GM18909 (cell line): ENCODE data around the gene COL1A2.

Experiments
- ATAC-seq: cut with Tn5 transposase; IDR thresholded peaks from one replicate; pipeline ENCODE4 v1.9.1; 2021; ENCODE audit warnings: mild to moderate bottlenecking; ENCODE audit not compliant: unreplicated experiment, poor library complexity

The COL1A2 gene

GRCh38 chr7:94431619-94432280 is 37.1 kb downstream of the COL1A2 start:
- ATAC-seq, result no peak

- no peak for ATAC-seq
These were observed 37.6 kb downstream of the COL1A2 start for GRCh38 chr7:94432281-94432670.

GRCh38 chr7:94432817-94433216 is 38.1 kb downstream of the COL1A2 start:
- no peak for ATAC-seq

GRCh38 chr7:94433224-94433623 is 38.5 kb downstream of the COL1A2 start:
- ATAC-seq, result no peak

GRCh38 chr7:94434042-94434441 is 39.3 kb downstream of the COL1A2 start:
- no peak for ATAC-seq

- ATAC-seq, result peak; percentile 96
These were observed 41.4 kb downstream of the COL1A2 start for GRCh38 chr7:94436018-94436604.

GRCh38 chr7:94436700-94437099 is 42.0 kb downstream of the COL1A2 start:
- ATAC-seq, result no peak

- no peak for ATAC-seq
These were observed 45.2 kb downstream of the COL1A2 start for GRCh38 chr7:94439893-94440381.

- ATAC-seq, result no peak
These were observed 45.9 kb downstream of the COL1A2 start for GRCh38 chr7:94440451-94441039.

GRCh38 chr7:94441138-94441537 is 46.4 kb downstream of the COL1A2 start:
- no peak for ATAC-seq

GRCh38 chr7:94442639-94443038 is 47.9 kb downstream of the COL1A2 start:
- no peak for ATAC-seq

GRCh38 chr7:94444813-94445212 is 50.1 kb downstream of the COL1A2 start:
- ATAC-seq, result no peak

GRCh38 chr7:94445696-94446194 is 51.0 kb downstream of the COL1A2 start:
- ATAC-seq, result no peak

GRCh38 chr7:94446308-94446707 is 51.6 kb downstream of the COL1A2 start:
- no peak for ATAC-seq

GRCh38 chr7:94449151-94449725 is 54.5 kb downstream of the COL1A2 start:
- peak; percentile 82 for ATAC-seq

GRCh38 chr7:94450044-94450697 is 55.5 kb downstream of the COL1A2 start:
- no peak for ATAC-seq

- ATAC-seq, result no peak
These were observed 56.5 kb downstream of the COL1A2 start for GRCh38 chr7:94451187-94451586.

GRCh38 chr7:94452239-94452638 is 57.5 kb downstream of the COL1A2 start:
- no peak for ATAC-seq

GRCh38 chr7:94453898-94454297 is 59.2 kb downstream of the COL1A2 start:
- ATAC-seq, result no peak

GRCh38 chr7:94458041-94458440 is 63.3 kb downstream of the COL1A2 start:
- no peak for ATAC-seq

GRCh38 chr7:94466516-94466915 is 71.8 kb downstream of the COL1A2 start:
- ATAC-seq, result no peak
